HEK293T (cell line): ENCODE data around the gene HOXB4.

Experiments
- CTCF ChIA-PET: fragments of 350-600 bp; formaldehyde crosslinking; extraction: SDS; loops from one replicate; lab custom pipeline; 2021; ENCODE audit warnings: antibody characterized with exemption, inconsistent platforms; lab: Yijun Ruan, JAX
- POLR2A ChIA-PET: fragments of 350-600 bp; formaldehyde crosslinking; extraction: SDS; loops from one replicate; lab custom pipeline; 2020; ENCODE audit warnings: antibody characterized with exemption, inconsistent platforms; lab: Yijun Ruan, JAX
- DNase-seq: peaks from one replicate; pipeline ENCODE4 v3.0.0; 2012; ENCODE audit warnings: mixed read lengths; ENCODE audit errors: extremely low spot score
- ARNT ChIP-seq: fragments of 450-650 bp; IDR thresholded peaks from 2 replicates; pipeline ENCODE4 v1.6.1; 2017; ENCODE audit warnings: mild to moderate bottlenecking
- BHLHE40 ChIP-seq: fragments of 450-650 bp; IDR thresholded peaks from 2 replicates; pipeline ENCODE4 v1.6.1; 2016; ENCODE audit warnings: mild to moderate bottlenecking, moderate library complexity, borderline replicate concordance
- CTBP1 ChIP-seq: fragments of 450-650 bp; IDR thresholded peaks from 2 replicates; pipeline ENCODE4 v1.6.1; 2016; ENCODE audit warnings: borderline replicate concordance
- ELF4 ChIP-seq: fragments of 450-650 bp; IDR thresholded peaks from 2 replicates; pipeline ENCODE4 v1.6.1; 2017; ENCODE audit warnings: antibody characterized with exemption
- FOXA1 ChIP-seq: fragments of 450-650 bp; IDR thresholded peaks from 2 replicates; pipeline ENCODE4 v1.6.1; 2016; ENCODE audit warnings: mild to moderate bottlenecking
- FOXK2 ChIP-seq: fragments of 450-650 bp; IDR thresholded peaks from 2 replicates; pipeline ENCODE4 v1.6.1; 2016; ENCODE audit warnings: mild to moderate bottlenecking
- FOXM1 ChIP-seq: fragments of 450-650 bp; IDR thresholded peaks from 2 replicates; pipeline ENCODE4 v1.6.1; 2017; ENCODE audit warnings: mild to moderate bottlenecking, borderline replicate concordance
- HDGF ChIP-seq: fragments of 450-650 bp; IDR thresholded peaks from 2 replicates; pipeline ENCODE4 v1.6.1; 2017; ENCODE audit warnings: antibody characterized with exemption, borderline replicate concordance
- L3MBTL2 ChIP-seq: fragments of 450-650 bp; conservative IDR thresholded peaks from 2 replicates; pipeline ENCODE4 v1.6.1; 2016; ENCODE audit warnings: mild to moderate bottlenecking
- LEF1 ChIP-seq: fragments of 450-650 bp; IDR thresholded peaks from 2 replicates; pipeline ENCODE4 v1.6.1; 2017; ENCODE audit warnings: mild to moderate bottlenecking, borderline replicate concordance
- NFRKB ChIP-seq: fragments of 450-650 bp; IDR thresholded peaks from 2 replicates; pipeline ENCODE4 v1.6.1; 2016; ENCODE audit warnings: mild to moderate bottlenecking, moderate library complexity
- PKNOX1 ChIP-seq: fragments of 450-650 bp; IDR thresholded peaks from 2 replicates; pipeline ENCODE4 v1.6.1; 2016
- SP1 ChIP-seq: fragments of 450-650 bp; IDR thresholded peaks from 2 replicates; pipeline ENCODE4 v1.6.1; 2017
- SUZ12 ChIP-seq: fragments of 450-650 bp; IDR thresholded peaks from 2 replicates; pipeline ENCODE4 v1.6.1; 2016; ENCODE audit warnings: mild to moderate bottlenecking
- TARDBP ChIP-seq: fragments of 450-650 bp; IDR thresholded peaks from 2 replicates; pipeline ENCODE4 v1.6.1; 2016
- ZNF384 ChIP-seq: fragments of 450-650 bp; IDR thresholded peaks from 2 replicates; pipeline ENCODE4 v1.6.1; 2016

The HOXB4 gene

GRCh38 chr17:48600244-48601098 lies 22.3 kb upstream of the HOXB4 start:
- ChIA-PET CTCF (interaction anchor here (0.6 to 2.0 kb wide), 5 partner anchors 13 to 372 kb away, joined by 3 to 8 read pairs (median 3); no protein-coding TSS in a partner anchor), POLR2A (interaction anchor here (1.9 kb wide), 1 partner anchor 10 kb away, joined by 14 read pairs; the partner anchor contains the start of gene HOXB7)
- DNase-seq: no peak
- TF ChIP-seq TARDBP (no peak; the same call in 1 of the 2 replicates), PKNOX1 (no peak), FOXA1 (no peak), CTBP1 (no peak; the same call in 1 of the 2 replicates), ZNF384 (no peak), FOXM1 (no peak), SUZ12 (no peak), LEF1 (no peak)

- POLR2A ChIA-PET: interaction anchor here (1.2 to 1.9 kb wide), 3 partner anchors 10 to 12 kb away, joined by 5 to 8 read pairs (median 6); no protein-coding TSS in a partner anchor
- no peak for TF ChIP-seq PKNOX1
- TF ChIP-seq BHLHE40: no peak
- no peak for TF ChIP-seq FOXA1
- no peak for TF ChIP-seq LEF1
- no peak for TF ChIP-seq FOXM1
- TF ChIP-seq ZNF384: no peak
- no peak for TF ChIP-seq SUZ12
- no peak for TF ChIP-seq HDGF
- no peak for DNase-seq
- CTCF ChIA-PET: interaction anchor here (0.5 to 1.5 kb wide), 4 partner anchors 10 to 224 kb away, joined by 3 to 5 read pairs (median 4); no protein-coding TSS in a partner anchor
Measured at GRCh38 chr17:48599354-48599753, 21.2 kb upstream of the HOXB4 start.

GRCh38 chr17:48598736-48599135 lies 20.6 kb upstream of the HOXB4 start:
- ChIA-PET POLR2A (interaction anchor here (1.0 to 1.9 kb wide), 4 partner anchors 10 to 24 kb away, joined by 4 to 8 read pairs (median 6); no protein-coding TSS in a partner anchor), CTCF (interaction anchor here (0.5 to 1.5 kb wide), 4 partner anchors 10 to 224 kb away, joined by 3 to 5 read pairs (median 4); no protein-coding TSS in a partner anchor)
- TF ChIP-seq HDGF: no peak
- no peak for DNase-seq

- ChIA-PET POLR2A (interaction anchor here (1.0 to 1.9 kb wide), 3 partner anchors 9 to 23 kb away, joined by 4 to 8 read pairs (median 6); no protein-coding TSS in a partner anchor), CTCF (interaction anchor here (1.5 kb wide), 1 partner anchor 20 kb away, joined by 5 read pairs; no protein-coding TSS in a partner anchor)
- peak; percentile 70 for DNase-seq
- TF ChIP-seq CTBP1: peak; percentile 74; the same call in 1 of the 2 replicates
- TF ChIP-seq ZNF384: no peak; the same call in 1 of the 2 replicates
- peak; percentile 65; the same call in 1 of the 2 replicates for TF ChIP-seq PKNOX1
- peak; percentile 94 for TF ChIP-seq L3MBTL2
- no peak for TF ChIP-seq TARDBP
- TF ChIP-seq NFRKB: no peak
Measured at GRCh38 chr17:48597778-48598631, 19.9 kb upstream of the HOXB4 start.

- CTCF ChIA-PET: no interaction called here
- TF ChIP-seq FOXK2 (no peak), TARDBP (no peak), ARNT (no peak), HDGF (no peak)
Measured at GRCh38 chr17:48597528-48597777, 19.3 kb upstream of the HOXB4 start.

GRCh38 chr17:48596735-48597527 lies 18.8 kb upstream of the HOXB4 start:
- POLR2A ChIA-PET: interaction anchor here (1.1 kb wide), 1 partner anchor 9 kb away, joined by 3 read pairs; no protein-coding TSS in a partner anchor

More at GRCh38 chr17:48597528-48597777, 19.3 kb upstream of the HOXB4 start:
- DNase-seq: no peak
- POLR2A ChIA-PET: interaction anchor here (1.8 to 1.9 kb wide), 2 partner anchors 8 to 12 kb away, joined by 6 to 8 read pairs; no protein-coding TSS in a partner anchor

More at GRCh38 chr17:48596735-48597527, 18.8 kb upstream of the HOXB4 start:
- peak; percentile 37 for TF ChIP-seq L3MBTL2
- no peak for TF ChIP-seq FOXK2
- no peak for TF ChIP-seq BHLHE40
- TF ChIP-seq SP1: no peak
- TF ChIP-seq ZNF384: no peak
- no peak for TF ChIP-seq ARNT
- TF ChIP-seq FOXA1: no peak
- TF ChIP-seq LEF1: no peak
- TF ChIP-seq NFRKB: no peak
- TF ChIP-seq PKNOX1: peak; percentile 60
- no peak for TF ChIP-seq HDGF
- no peak for TF ChIP-seq FOXM1
- TF ChIP-seq ELF4: no peak
- TF ChIP-seq CTBP1: peak; percentile 66
- no peak for TF ChIP-seq SUZ12
- TF ChIP-seq TARDBP: no peak
- no peak for DNase-seq
- CTCF ChIA-PET: interaction anchor here (1.1 to 1.4 kb wide), 2 partner anchors 22 to 261 kb away, joined by 4 to 6 read pairs; no protein-coding TSS in a partner anchor
